Measurements from ENCODE around the gene TRIM26.
"Not testable (repeated sequence)": the region's sequence is repeated elsewhere in the genome, so short reads cannot be mapped to it uniquely, and the experiment has no call there.

Gene TRIM26

DNA sequence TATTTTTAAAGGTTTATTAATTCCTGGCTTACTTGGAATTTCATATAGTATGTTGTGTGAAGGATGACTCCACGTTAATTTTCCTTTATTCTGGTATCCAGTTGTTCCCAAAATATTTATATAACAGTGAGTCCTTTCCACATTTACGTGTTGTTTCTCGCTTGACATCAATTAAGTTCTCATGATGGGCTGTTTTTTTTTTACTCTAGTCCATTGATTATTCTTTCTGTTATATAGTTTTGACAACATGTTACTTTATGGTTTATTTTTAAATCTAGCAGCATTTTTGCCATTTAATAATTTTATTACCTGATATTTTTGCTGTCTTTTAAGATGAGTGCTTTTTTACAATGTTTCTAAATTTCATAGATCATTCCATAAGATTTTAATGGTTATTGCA, 70.5 kb downstream of the TRIM26 start:
- no peaks in the 10 kb centered on the region for H3K36me3 ChIP-seq
- no peak overlapping the region for H3K4me3 ChIP-seq (ENCODE audit: low read depth, low read length)
- no peak for DNase-seq
- no peaks in the 10 kb centered on the region for H3K9me3 ChIP-seq
- peaks cover 19% of the 10 kb centered on the region for H3K27me3 ChIP-seq
- no peak for TF ChIP-seq CTCF (IDR thresholded peaks at IDR 0.05; ENCODE audit: low read depth, low read length)
- no peaks in the 10 kb centered on the region; the same call in 1 of the 2 replicates for H3K4me1 ChIP-seq

- H3K4me3 ChIP-seq (ENCODE audit: low read depth, low read length); DNase-seq; H3K9me3 ChIP-seq; H3K4me1 ChIP-seq; H3K36me3 ChIP-seq: not testable (repeated sequence)
- H3K27me3 ChIP-seq: peaks cover 26% of the 10 kb centered on the region
These were observed 73.0 kb downstream of the TRIM26 start for GRCh38 chr6:30140240-30140639.

- Histone ChIP-seq H3K27me3 (peaks cover 34% of the 10 kb centered on the region), H3K4me3 (ENCODE audit: low read depth, low read length) (no peak overlapping the region), H3K36me3 (no peaks in the 10 kb centered on the region), H3K4me1 (no peaks in the 10 kb centered on the region), H3K9me3 (no peaks in the 10 kb centered on the region)
- DNase-seq: no peak
- TF ChIP-seq CTCF (IDR thresholded peaks at IDR 0.05; ENCODE audit: low read depth, low read length): no peak
These were observed 76.5 kb downstream of the TRIM26 start for GRCh38 chr6:30136570-30137286.

DNA sequence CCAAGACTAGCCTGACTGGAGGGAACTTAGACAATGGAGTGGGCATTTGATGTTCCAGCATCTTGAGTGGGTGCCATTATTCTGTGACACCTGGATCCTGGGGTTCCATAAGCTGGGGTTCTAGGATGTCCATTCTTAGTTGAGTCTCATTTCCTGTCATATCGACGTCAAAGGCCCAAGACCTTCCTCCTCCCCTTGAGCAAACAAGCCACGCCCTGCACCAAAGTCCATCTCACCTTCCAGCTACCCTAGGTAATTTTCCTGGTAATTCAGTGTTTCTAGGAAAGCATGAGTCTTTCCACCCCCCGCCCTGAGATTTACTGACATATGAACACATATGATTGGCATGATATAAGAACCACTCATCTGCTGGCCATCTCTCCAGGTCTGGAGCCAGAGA, 77.4 kb downstream of the TRIM26 start, which contains the start of gene TRIM40:
Gene TRIM40, plus strand, starts transcription at position 384 of the 400 bp plus-strand sequence. CDS start 897 bp downstream, outside the sequence.
- H3K9me3 ChIP-seq: no peaks in the 10 kb centered on the region
- H3K4me3 ChIP-seq (ENCODE audit: low read depth, low read length): no peak within 1 kb of the TSS
- H3K4me1 ChIP-seq: no peaks in the 10 kb centered on the region
- no peaks in the 10 kb centered on the region for H3K36me3 ChIP-seq
- peaks cover 37% of the 10 kb centered on the region for H3K27me3 ChIP-seq
- TF ChIP-seq CTCF (IDR thresholded peaks at IDR 0.05; ENCODE audit: low read depth, low read length): no peak
- DNase-seq: no peak

DNA sequence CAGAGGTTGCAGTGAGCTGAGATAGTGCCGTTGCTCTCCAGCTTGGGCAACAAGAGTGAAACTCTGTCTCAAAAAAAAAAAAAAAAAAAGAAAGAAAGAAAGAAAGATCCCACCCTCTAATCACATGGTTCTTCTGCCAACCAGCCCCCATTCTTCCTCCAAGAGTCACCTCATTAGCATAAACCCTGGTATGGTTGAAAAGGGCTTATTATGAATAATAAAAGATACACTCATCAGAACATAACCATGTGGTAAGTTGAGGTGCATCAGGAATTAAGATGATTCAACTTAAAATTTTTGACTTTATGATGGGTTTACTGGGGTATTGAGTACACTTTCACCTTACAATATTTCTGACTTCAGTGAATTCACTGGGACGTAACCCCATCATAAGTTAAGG, 78.1 kb downstream of the TRIM26 start:
- no peaks in the 10 kb centered on the region for H3K4me1 ChIP-seq
- H3K4me3 ChIP-seq (ENCODE audit: low read depth, low read length): no peak overlapping the region
- H3K27me3 ChIP-seq: peaks cover 40% of the 10 kb centered on the region
- no peak for DNase-seq
- H3K9me3 ChIP-seq: no peaks in the 10 kb centered on the region
- no peak for TF ChIP-seq CTCF (IDR thresholded peaks at IDR 0.05; ENCODE audit: low read depth, low read length)
- no peaks in the 10 kb centered on the region for H3K36me3 ChIP-seq
